Hematopoietic multipotent progenitor cell treated with erythropoietin and hydrocortisone succinate and interleukin-3 and kit ligand, for 6 days (in vitro differentiated cells): ENCODE measurements around the gene PLAU.
"Not testable (repeated sequence)": the region's sequence is repeated elsewhere in the genome, so short reads cannot be mapped to it uniquely, and the experiment has no call there.

Experiments used
- DNase-seq: peaks from one replicate; pipeline ENCODE4 v3.0.0-alpha.2; 2015

The PLAU gene

DNA sequence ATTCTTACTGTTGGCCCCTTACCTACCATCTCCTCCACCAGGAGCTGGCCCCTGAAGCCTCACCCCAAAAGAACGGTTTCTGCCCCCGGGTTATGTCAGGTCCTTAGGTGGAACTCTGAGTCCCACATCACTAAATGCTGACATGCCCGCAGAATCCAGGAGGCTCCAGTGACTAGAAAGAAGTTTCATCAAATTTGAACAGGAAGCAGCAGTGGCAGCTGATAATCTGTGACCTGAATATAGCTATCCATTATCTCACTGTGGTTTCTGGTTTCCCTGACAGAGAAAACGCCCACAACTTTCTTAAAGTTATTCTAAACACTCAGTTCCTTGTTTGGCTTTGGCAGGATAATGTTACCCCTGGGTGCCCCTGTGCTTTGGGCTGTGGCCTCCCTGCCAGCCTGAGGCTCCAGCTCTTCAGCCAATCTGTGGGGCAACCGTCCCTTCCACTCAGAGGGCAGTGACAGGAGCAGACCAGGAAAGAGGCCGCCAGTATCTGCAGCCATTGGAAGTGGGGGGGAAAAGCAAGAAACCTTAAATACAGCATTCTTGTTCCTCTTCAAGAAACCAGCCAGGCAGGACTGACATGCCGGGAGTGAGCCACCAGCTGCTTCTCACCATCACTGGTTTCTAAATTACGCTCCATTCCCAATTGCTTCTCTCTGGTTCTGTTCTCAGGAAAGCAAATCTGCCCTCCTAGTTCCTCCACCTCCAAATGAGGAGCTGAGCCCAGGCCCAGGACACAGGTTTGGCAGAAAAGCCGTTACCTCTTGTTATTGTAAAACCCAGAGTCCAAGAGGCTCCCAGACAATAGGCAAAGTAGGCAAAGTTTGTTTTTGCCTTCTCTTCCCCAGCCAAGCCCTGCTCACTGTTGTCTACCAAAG is 45.8 kb downstream of the PLAU start:
- peak; percentile 98 for DNase-seq

DNA sequence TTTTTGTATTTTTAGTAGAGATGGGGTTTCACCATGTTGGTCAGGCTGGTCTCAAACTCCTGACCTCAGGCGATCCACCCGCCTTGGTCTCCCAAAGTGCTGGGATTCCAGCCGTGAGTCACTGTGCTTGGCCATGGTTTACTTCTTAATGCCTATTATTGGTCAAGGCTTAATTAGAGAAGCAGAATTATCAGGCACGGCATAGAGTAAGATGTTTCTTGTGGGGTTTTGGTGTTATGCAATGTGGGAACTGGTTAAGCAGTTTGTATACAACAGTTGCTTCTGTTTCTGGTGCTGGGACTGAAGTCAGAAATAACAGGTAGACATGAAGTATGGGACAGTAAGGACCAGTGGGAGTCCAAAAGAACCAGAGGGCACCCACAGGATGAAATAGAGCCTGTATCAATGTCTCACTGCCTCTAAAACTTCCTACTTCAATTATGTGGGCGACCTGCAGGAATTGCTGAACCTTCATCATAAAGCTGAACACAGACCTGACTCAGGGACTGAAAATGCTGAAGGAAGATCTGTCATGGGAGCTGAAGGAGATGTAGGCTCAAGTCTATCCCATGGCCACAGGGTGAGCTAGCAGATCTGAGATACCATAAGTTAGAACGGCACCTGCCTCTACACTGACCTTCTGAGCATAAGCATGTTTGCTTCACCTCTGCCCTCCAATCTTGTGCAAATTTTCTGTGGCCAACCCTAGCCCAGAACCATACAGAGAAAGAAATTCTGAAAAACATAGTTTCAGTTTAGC is 48.7 kb downstream of the PLAU start:
- DNase-seq, result peak; percentile 65

DNA sequence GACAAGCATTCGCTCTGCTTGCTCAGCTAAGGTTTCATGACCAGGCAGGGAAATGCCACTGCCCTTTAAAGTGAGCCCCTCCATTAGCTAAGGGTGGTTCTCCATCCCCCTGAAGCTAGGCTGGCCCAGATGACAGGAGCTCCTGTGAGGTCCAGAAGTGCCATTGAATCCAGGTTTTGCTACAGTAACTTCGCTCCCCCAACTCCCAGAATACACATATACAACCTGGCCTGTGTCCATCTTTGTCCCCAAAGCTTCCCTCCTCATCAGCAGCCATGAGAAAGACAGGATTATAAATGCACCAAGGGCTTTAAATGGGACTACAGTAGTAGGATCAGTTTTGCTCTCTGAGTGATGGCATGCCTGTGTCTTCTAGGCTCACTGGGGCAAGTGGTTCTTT is 51.5 kb downstream of the PLAU start:
- no peak for DNase-seq

DNA sequence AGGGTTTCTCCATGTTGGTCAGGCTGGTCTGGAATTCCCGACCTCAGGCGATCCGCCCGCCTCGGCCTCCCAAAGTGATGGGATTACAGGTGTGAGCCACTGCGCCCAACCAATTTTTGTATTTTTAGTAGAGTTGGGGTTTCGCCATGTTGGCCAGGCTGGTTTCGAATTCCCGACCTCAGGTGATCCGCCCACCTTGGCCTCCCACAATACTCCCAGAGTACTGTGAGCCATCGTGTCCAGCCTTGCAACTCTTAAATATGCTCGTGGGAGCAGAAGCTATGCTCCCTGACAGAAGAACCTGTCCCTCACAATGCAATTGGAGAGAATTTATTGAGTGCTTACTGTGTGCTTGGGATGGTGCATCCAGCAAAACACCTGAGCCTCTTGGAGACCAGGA is 52.6 kb downstream of the PLAU start:
- not testable (repeated sequence) for DNase-seq

DNA sequence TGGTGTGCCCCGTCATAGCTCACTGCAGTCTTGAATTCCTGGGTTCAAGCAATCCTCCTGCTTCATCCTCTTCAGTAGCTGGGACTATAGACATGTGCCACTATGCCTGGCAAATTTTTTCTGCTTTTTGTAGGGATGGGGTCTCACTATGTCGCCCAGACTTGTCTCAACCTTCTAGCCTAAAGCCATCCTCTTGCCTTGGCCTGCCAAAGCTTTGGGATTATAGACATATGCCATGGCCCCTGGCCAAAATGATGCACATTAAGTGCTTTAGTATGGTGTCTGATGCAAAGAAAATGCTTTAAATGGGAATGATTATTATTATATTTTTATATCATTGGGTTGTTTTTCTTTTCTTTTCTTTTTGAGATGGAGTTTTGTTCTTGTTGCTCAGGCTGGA is 53.8 kb downstream of the PLAU start:
- DNase-seq, result no peak

DNA sequence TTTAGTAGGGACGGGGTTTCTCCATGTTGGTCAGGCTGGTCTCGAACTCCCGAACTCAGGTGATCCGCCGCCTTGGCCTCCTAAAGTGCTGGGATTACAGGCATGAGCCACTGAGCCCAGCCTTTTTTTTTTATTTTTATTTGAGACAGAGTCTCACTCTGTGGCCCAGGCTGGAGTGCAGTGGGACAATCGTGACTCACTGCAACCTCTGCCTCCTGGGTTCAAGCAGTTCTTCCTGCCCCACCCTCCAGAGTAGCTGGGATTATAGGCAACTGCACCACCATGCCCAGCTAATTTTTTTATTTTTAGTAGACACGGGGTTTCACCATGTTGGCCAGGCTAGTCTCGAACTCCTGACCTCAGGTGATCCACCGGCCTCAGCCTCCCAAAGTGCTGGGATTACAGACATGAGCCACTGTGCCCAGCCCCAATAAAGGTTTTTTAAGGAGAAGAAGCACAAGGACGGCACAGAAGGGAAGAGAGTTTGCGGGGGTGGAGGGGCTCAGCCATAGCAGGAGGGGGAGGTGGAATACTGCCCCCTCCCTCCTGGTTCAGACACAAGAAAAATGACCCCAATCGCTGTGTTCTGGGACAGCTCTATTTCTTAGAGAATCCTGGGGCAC is 54.4 kb downstream of the PLAU start:
- not testable (repeated sequence) for DNase-seq

DNA sequence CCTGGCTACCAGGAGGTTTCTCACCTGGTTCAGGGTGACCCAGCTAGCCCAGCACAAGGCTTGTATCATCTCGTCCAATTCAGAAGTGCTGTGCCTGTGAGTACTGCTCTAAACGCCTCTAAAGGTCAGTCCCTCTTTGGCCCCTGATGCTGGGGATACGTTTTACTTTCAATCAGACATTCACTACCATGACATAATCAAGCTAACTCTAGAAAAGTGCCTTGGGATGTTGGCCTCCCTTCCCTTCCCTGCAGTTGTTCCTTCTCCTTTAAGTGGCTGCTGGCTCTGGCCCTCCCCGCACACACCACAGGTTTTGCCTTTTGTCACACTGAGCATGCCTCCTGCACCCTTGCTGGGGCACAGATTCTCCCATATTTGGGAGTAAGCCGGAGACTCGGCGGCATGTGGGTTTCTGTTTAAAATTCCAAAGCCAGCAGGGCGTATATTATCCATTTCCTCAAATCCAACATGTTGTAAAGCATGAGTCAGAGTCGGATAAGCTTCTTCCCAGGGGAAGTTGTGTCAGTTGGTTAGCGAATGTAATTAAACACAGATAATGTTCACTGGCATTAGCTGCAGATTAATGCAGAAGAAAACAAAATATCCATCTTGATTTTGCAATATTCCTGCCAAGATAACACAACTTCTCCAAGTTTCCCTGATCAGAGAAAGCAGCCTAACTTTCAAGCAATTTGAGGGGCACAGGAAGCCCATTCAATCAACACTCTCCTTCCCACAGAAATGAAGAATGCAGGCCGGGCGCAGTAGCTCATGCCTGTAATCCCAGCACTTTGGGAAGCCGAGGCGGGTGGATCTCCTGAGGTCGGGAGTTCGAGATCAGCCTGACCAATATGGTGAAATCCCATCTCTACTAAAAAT is 55.2 kb downstream of the PLAU start:
- DNase-seq, result no peak

DNA sequence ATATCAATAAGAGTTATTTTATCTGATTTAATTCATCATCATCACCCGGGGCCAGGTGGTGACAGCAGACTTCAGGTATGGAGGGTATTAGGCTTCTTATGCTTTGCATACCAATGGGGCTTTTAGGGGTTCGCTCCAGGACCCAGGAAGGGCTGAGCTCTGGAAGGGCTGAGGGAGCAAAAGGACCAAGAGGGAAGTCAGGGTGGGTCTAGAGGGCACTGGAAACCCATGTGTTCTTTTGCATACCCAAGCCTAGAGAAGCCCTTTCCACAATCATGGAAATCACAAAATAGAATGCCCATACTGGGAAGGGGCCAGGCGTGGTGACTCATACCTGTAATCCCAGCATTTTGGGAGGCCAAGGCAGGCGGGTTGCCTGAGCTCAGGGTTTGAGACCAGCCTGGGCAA is 56.1 kb downstream of the PLAU start:
- DNase-seq, result no peak
